HG03097 (cell line): ENCODE results near the gene PRLH.
"Not testable (repeated sequence)": the region's sequence is repeated elsewhere in the genome, so short reads cannot be mapped to it uniquely, and the experiment has no call there.

Experiments
- ATAC-seq: cut with Tn5 transposase; IDR thresholded peaks from one replicate; pipeline ENCODE4 v1.9.1; 2021; ENCODE audit not compliant: unreplicated experiment, low FRiP score

Gene PRLH

GRCh38 chr2:237597196-237598145 lies 31.1 kb downstream of the PRLH start:
- no peak for ATAC-seq

- no peak for ATAC-seq
Observed at GRCh38 chr2:237598468-237599208, 32.3 kb downstream of the PRLH start.

DNA sequence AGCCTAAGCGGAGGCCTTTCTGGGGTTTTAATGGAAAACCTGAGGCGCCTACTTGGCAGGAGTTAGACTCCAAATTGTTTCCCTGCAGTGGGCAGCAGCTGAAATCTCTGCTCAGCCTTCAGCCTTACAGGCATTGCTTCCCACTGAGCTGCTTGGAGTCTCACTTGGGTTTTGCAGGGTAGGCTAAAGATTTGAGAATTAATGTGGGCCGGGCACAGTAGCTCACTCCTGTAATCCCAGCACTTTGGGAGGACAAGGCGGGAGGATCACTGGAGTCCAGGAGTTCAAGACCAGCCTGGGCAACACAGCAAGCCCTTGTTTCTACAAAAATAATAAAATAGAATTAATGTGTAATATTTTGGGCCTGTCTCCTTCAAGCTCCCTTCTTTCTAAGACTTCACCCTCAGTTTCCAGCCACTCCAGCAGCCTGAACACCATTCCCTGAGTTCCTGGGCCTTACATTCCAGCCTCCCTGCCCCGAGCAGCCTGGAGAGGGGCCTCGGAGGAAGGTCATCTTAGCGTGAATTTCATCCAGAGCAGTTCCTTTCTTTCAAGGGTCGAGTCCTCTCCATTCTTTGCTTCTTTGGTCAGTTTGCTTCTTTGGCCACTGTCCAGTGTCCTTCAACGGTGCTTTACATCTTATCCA lies 33.2 kb downstream of the PRLH start:
- ATAC-seq: no peak

GRCh38 chr2:237600205-237600846 lies 34.0 kb downstream of the PRLH start:
- no peak for ATAC-seq

GRCh38 chr2:237601453-237602116 lies 35.2 kb downstream of the PRLH start:
- ATAC-seq: no peak

GRCh38 chr2:237602409-237602808 lies 36.0 kb downstream of the PRLH start:
- no peak for ATAC-seq

DNA sequence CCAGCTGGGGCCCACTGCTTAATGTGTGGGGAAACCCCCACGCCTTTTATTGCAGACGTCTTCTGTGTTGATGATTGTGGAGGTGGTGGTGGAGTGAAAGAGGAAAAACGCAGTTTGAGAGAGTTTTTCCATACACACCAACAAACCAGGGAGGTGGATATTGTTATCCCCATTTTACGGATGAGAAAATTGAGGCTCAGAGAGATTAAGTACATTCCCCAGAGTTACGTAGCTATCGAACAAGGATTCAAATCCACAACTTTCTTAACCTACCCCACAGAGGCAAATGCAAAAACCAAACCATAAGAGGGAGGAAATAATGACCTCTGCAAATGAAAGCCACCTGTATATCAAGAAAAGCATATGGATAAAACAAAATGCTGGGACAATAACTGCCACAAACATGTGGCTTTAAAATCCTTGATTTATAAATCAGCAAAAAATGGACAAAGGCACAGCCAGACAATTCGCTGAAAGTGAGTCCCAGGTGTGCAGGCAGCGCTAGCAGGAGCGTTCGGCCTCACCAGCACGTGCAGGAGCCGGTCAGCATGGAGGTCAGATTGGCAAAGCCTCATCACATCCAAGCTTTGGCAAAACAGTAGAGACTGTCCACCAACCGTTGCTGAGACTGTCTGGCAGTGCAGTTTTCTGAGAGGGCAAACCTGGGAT lies 36.8 kb downstream of the PRLH start:
- no peak for ATAC-seq

- ATAC-seq: no peak
Observed at GRCh38 chr2:237603718-237604362, 37.5 kb downstream of the PRLH start.

DNA sequence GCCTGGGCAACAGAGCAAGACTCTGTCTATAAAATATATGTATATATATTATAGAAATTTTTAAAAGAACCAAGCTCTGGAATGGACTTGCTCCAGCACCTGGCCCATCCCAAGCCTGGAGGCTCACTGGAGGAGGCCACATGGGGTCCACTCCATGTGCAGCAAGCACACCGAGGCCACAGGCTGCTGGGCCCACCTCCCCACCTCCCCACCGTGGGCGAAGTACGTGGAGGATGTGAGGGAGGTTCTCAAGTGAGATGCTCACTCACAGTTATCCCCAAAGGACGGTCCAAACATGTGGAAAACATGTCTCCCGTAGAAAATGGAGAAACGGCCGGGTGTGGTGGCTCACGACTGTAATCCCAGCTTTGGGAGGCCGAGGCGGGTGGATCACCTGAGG lies 38.0 kb downstream of the PRLH start:
- ATAC-seq: no peak

DNA sequence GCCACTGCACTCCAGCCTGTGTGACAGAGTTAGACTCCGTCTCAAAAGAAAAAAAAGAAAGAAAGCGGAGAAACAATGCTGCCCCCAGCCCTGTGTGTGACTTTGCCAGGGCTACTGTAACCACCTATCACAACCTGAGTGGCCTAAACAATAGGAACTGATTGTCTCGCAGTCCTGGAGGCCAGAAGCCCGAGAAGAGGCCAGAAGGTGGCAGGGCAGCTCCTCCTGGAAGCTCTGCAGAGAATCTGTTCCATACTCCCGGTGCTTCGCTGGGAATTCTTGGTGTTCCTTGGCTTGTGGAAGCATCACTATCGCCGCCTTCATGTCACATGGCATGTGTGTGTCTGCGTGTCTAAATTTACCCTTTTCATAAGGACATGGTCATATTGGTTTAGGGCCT lies 38.6 kb downstream of the PRLH start:
- ATAC-seq: no peak

DNA sequence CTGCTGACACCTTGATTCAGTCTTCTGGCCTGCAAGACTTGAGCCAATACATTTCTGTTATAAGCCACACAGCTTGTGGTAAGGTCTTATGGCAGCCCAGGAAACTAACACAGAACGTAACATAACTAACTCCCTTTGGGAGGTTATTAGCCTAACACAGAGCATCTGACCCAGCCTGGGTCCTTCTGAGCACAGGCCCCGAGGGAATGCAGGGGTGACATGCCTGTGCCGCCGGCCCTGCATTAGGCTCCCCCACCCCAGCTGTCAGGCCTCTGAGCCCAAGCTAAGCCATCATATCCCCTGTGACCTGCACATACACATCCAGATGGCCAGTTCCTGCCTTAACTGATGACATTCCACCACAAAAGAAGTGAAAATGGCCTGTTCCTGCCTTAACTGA lies 40.1 kb downstream of the PRLH start:
- ATAC-seq: not testable (repeated sequence)

DNA sequence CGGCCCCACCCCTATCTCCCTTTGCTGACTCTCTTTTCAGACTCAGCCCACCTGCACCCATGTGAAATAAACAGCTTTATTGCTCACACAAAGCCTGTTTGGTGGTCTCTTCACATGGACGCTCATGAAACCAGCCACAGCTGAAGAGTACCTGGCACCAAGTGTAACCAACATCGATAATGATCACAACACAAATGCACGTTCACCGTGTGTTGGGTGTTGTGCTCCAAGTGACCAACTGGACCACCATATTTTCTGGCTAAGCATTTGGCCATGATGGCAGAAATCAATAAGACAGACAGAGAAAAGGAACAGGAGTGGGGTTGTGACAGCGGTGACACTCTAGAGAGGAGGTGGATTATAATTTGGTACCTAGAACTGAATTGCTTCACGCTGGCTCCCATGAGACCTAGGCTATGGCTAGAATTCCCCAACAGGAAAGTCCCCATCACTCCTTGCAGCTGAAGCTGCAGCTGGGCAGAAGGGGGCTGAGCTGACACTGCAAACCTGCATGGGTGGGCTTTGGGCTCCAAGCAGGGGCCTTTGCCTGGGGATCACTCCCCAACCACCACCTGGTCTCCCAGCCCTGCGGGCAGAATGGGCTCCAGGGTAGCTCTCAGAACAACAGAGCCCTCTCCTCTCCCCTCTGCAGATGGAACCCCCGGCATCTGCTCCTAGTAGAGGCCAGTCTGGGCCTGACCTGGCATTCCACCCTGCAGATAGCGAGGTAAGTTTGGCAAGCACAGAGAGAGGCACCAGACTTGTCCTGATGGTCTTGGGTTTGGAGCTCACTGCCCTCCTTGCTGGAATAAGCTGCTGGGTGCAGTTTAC lies 46.4 kb downstream of the PRLH start:
- no peak for ATAC-seq

- ATAC-seq: no peak
Observed at GRCh38 chr2:237613679-237614078, 47.3 kb downstream of the PRLH start.

DNA sequence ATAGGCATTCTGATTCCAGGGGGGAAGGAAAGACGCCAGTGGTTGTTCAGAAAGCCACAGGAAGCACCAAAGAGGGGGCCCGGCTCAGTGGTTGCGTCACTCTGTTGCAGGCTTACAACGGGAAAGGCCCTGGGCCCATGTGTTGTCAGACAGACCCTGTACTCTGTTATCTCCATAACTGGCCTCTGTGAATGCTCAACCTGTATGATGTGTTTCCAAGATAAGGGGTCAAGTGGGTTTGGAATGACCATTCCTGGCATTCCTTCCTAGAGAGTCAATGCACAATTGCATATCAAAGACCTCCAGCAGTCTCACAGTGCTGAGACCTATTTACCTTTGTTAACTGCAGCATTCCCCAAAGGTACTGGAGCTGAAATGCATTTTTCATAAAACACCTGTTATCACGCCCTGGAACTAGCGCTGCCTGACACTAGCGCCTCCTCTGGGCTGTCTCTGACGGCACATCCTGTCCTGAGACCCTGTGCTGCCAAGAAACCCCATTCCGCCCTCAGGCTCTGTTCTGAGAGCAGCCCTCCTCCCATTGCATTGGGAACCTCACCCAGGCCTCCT lies 47.9 kb downstream of the PRLH start:
- no peak for ATAC-seq

GRCh38 chr2:237615631-237616249 lies 49.4 kb downstream of the PRLH start:
- no peak for ATAC-seq

GRCh38 chr2:237616373-237616733 lies 50.0 kb downstream of the PRLH start:
- ATAC-seq: no peak
